Testis (tissue), 3 donors: ENCODE results near the gene THAP3. TPM values are rescaled to one million over a fixed set of nuclear protein-coding genes. Genes with fewer than 3 reads are reported as not detected.
"Not testable (repeated sequence)": the region's sequence is repeated elsewhere in the genome, so short reads cannot be mapped to it uniquely, and the experiment has no call there.

Experiments used
- DNase-seq: peaks from one replicate; pipeline ENCODE4 v3.0.0-alpha.2; 2019
- H3K27ac ChIP-seq, 2 donors: fragments of 200-600 bp; sonication (generic); one replicate each; pipeline ENCODE4 v1.5.1; 2019
- H3K27me3 ChIP-seq: fragments of 200-600 bp; sonication (generic); one replicate; pipeline ENCODE4 v1.5.1; 2019
- H3K36me3 ChIP-seq: fragments of 200-600 bp; sonication (generic); one replicate; pipeline ENCODE4 v1.5.1; 2017; ENCODE audit warnings: low read depth; ENCODE audit errors: missing control alignments
- H3K4me1 ChIP-seq: fragments of 200-600 bp; sonication (generic); one replicate; pipeline ENCODE4 v1.5.1; 2019
- H3K4me3 ChIP-seq, 2 donors: fragments of 200-600 bp; sonication (generic); one replicate each; pipeline ENCODE4 v1.5.1; 2017 to 2019
- H3K9me3 ChIP-seq: fragments of 200-600 bp; sonication (generic); one replicate; pipeline ENCODE4 v1.5.1; 2017
- CTCF ChIP-seq, 3 experiments: fragments of 450-650 bp in 2 of 3; fragments of 200-600 bp in 1 of 3; sonication (generic) in 1 of 3; IDR thresholded peaks; one replicate each; pipeline ENCODE4 v1.5.1; 2016 to 2019; ENCODE audit warnings: antibody characterized with exemption in 3 of 3, mild to moderate bottlenecking in 2 of 3, moderate library complexity in 1 of 3
- POLR2A ChIP-seq: fragments of 450-650 bp; IDR thresholded peaks from one replicate; pipeline ENCODE4 v1.6.1; 2017; ENCODE audit warnings: antibody characterized with exemption, mild to moderate bottlenecking, moderate library complexity
- WGBS, 2 donors: methylation state at CpG; one replicate each; pipeline ENCODE4 v1.1.5; 2018; 5-methylcytosine and 5-hydroxymethylcytosine counted together
- intact Hi-C: fragments of 100-400 bp; cut with DNase I; formaldehyde crosslinking; loops from one replicate; pipeline ENCODE4 v1.15.1; 2023; ENCODE audit warnings: low total_unique reads
- polyA plus RNA-seq: library from polyadenylated mRNA; stranded (reverse); fragments of 350-450 nt; fragmentation: Illumina TruSeq; extraction: RNeasy Lipid Tissue Mini Kit (QIAGEN cat#74804); gene quantifications from one replicate; pipeline ENCODE4 v1.2.3, GENCODE V29; 2014; ENCODE audit warnings: low read depth, low replicate concordance; ENCODE audit not compliant: insufficient read depth
- total RNA-seq, 2 donors: library from RNA; depleted of rRNA; stranded (reverse); fragments of >200 nt; gene quantifications; one replicate each; pipeline ENCODE4 v1.2.3, GENCODE V29; 2016

Gene THAP3
- total and polyA plus RNA-seq, 3 donors from 2014 or later, result 28.7 to 41.9 (median 38.6) TPM

- H3K27me3 ChIP-seq, result no peaks in the 10 kb centered on the region
- H3K4me1 ChIP-seq, result peaks cover 11% of the 10 kb centered on the region
- 90 to 91% methylated on average over 23 of the region's 23 CpGs for WGBS, 2 donors
- DNase-seq, result no peak
- intact Hi-C loops, result no loop called here
- H3K27ac ChIP-seq, result no peak overlapping the region
- H3K36me3 ChIP-seq, result no peaks in the 10 kb centered on the region
- H3K4me3 ChIP-seq, result no peak overlapping the region
- no peaks in the 10 kb centered on the region for H3K9me3 ChIP-seq
- TF ChIP-seq CTCF (IDR thresholded peaks at IDR 0.05), result no peak
- no peak for TF ChIP-seq POLR2A
Observed at GRCh38 chr1:6653436-6654290, 29.0 kb downstream of the THAP3 start.

DNA sequence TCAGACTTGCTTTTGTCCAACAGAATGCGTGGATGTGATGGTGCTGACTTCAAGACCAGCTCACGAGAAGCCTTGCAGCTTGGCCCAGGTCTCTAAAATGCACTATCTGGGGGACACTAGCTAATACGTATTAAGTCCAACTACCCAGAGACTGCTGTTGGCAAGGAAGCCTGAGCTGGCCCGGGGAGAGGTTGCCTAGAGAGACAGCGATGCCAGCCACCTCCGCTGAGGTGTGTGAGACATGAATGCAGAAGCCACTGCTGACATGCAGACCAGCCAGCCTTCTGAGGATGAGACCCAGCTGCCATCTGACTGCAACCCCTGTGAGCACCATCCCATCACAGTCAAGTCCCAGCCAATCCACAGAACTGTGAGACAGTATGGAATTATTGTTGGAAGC lies 32.5 kb downstream of the THAP3 start:
- no peak overlapping the region for H3K27ac ChIP-seq
- 85 to 90% methylated on average over 3 to 6 of the region's 6 CpGs for WGBS, 2 donors
- H3K9me3 ChIP-seq, result no peaks in the 10 kb centered on the region
- no peaks in the 10 kb centered on the region for H3K36me3 ChIP-seq
- H3K4me3 ChIP-seq, result no peak overlapping the region
- no peak for TF ChIP-seq CTCF (IDR thresholded peaks at IDR 0.05)
- TF ChIP-seq POLR2A, result no peak
- DNase-seq, result no peak
- no peaks in the 10 kb centered on the region for H3K27me3 ChIP-seq
- H3K4me1 ChIP-seq, result no peaks in the 10 kb centered on the region
- intact Hi-C loops, result no loop called here

- 90 to 95% methylated on average over 5 of the region's 5 CpGs for WGBS, 2 donors
- no peak for DNase-seq
Observed at GRCh38 chr1:6658359-6659060, 33.8 kb downstream of the THAP3 start.

GRCh38 chr1:6660415-6661049 lies 35.9 kb downstream of the THAP3 start:
- Histone ChIP-seq H3K4me3 (no peak overlapping the region), H3K27ac (no peak overlapping the region), H3K36me3 (no peaks in the 10 kb centered on the region), H3K9me3 (no peaks in the 10 kb centered on the region), H3K4me1 (no peaks in the 10 kb centered on the region), H3K27me3 (no peaks in the 10 kb centered on the region)
- no peak for DNase-seq
- intact Hi-C loops, result no loop called here
- no peak for TF ChIP-seq POLR2A
- no peak for TF ChIP-seq CTCF (IDR thresholded peaks at IDR 0.05)
- 86 to 87% methylated on average over 7 of the region's 7 CpGs for WGBS, 2 donors

More at GRCh38 chr1:6658359-6659060, 33.8 kb downstream of the THAP3 start:
- Histone ChIP-seq H3K4me3 (no peak overlapping the region), H3K36me3 (no peaks in the 10 kb centered on the region), H3K27ac (no peak overlapping the region), H3K4me1 (no peaks in the 10 kb centered on the region), H3K9me3 (no peaks in the 10 kb centered on the region), H3K27me3 (no peaks in the 10 kb centered on the region)
- no peak for TF ChIP-seq CTCF (IDR thresholded peaks at IDR 0.05)
- TF ChIP-seq POLR2A, result no peak
- intact Hi-C loops, result no loop called here

DNA sequence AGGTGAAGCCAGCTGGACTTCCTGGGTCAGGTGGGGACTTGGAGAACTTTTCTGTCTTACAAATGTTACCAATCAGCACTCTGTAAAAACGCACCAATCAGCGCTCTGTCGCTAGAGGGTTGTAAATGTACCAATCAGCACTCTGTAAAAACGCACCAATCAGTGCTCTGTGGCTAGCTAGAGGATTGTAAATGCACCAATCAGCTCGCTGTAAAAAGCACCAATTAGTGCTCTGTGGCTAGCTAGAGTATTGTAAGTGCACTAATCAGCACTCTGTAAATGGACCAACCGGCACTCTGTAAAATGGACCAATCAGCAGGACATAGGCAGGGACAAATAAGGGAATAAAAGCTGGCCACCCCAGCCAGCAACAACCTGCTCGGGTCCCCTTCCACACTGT lies 37.8 kb downstream of the THAP3 start:
- 80 to 88% methylated on average over 7 of the region's 7 CpGs for WGBS, 2 donors
- H3K27ac ChIP-seq, H3K27me3 ChIP-seq, H3K4me1 ChIP-seq, H3K9me3 ChIP-seq, H3K4me3 ChIP-seq, intact Hi-C loops, H3K36me3 ChIP-seq: not testable (repeated sequence)
- DNase-seq, result peak; percentile 37
